GM18867 (cell line): ENCODE measurements around the gene MARCHF2.
"Not testable (repeated sequence)": the region's sequence is repeated elsewhere in the genome, so short reads cannot be mapped to it uniquely, and the experiment has no call there.

Source experiments
- ATAC-seq: cut with Tn5 transposase; IDR thresholded peaks from one replicate; pipeline ENCODE4 v1.9.1; 2021; ENCODE audit warnings: mild to moderate bottlenecking, moderate library complexity; ENCODE audit not compliant: unreplicated experiment

MARCHF2 gene

DNA sequence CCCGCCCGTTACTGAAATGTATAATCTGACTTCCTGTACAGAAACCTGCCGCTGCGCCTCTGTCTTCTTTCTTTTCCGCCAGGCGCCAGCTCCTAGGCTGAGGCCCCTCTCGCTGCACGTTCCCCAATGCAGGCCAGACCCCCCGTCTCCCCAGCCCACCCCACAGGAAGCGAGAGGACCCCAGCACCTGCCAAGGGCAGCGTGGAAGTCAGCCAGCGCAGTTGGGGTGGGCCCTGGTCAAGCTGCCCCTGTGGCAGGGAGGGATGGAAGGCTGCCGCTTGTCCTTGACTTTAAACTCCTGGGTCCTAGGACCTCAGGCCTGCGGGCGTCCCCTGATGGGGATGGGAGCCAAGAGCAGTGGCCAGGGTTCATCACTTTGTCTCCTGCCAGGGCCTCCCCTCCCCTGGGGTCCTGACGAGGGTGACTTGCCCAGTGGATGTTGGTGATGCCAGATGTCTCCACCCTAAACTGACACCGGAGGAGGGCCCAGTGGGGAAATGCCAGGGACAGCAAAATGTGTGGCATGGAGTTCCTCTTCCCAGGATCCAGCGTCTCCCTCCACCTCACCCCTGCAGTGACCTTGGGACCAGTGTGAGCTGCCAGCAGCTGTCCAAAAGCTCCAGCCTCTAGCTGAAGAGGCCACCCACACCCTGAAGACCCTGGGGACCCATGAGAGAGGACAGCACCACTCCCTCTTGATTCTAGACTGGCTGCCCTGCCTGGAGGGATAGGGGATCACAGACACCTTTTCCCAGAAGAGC, 8.5 kb upstream of the MARCHF2 start:
- no peak for ATAC-seq

DNA sequence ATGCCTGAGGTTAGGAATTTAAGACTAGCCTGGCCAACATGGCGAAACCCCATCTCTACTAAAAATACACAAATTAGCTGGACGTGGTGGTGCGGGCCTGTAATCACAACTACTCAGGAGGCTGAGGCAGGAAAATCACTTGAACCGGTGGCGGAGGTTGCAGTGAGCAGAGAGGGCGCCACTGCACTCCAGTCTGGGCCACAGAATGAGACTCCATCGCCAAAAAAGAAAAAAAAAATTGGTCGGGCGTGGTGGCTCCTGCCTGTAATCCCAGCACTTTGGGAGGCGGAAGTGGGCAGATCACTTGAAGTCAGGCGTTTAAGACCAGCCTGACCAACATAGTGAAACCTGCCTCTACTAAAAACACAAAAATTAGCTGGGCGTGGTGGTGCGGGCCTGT, 2.4 kb upstream of the MARCHF2 start:
- not testable (repeated sequence) for ATAC-seq

DNA sequence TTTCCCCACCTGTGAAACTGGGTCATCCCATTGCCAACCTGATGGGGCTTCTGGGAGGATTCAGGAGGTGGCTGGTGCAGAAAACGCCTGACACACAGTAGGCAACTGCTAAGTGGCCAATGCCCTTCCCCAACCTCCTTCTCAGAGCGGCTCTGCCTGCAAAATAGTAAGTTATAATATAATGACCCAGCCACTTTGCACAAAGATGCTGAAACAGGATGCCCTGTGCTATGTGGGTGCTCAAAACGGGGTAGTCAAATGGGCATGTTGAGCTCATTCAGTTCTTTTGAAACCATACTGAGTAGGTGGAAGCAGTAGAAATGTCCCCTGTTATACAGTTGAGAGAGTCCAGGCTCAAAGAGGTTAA, 507 bp downstream of the MARCHF2 start:
- ATAC-seq: no peak

DNA sequence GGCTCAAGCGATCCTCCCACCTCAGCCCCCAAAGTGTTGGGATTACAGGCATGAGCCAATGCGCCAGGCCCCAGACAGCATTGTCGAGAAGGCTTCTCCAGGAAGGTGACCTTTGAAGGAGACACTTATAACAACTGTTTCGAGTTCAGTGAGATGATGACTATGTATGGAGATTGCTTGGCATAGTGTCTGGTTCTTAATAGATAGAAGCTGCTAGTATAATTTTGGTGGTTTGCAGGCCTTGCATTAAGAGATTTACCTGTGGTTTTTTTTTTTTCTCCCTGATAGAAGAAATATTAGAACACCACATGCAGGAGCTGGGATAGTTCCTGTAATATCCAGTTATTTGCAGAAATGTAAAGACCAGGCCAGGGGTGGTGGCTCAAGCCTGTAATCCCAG, 3.7 kb downstream of the MARCHF2 start:
- no peak for ATAC-seq

DNA sequence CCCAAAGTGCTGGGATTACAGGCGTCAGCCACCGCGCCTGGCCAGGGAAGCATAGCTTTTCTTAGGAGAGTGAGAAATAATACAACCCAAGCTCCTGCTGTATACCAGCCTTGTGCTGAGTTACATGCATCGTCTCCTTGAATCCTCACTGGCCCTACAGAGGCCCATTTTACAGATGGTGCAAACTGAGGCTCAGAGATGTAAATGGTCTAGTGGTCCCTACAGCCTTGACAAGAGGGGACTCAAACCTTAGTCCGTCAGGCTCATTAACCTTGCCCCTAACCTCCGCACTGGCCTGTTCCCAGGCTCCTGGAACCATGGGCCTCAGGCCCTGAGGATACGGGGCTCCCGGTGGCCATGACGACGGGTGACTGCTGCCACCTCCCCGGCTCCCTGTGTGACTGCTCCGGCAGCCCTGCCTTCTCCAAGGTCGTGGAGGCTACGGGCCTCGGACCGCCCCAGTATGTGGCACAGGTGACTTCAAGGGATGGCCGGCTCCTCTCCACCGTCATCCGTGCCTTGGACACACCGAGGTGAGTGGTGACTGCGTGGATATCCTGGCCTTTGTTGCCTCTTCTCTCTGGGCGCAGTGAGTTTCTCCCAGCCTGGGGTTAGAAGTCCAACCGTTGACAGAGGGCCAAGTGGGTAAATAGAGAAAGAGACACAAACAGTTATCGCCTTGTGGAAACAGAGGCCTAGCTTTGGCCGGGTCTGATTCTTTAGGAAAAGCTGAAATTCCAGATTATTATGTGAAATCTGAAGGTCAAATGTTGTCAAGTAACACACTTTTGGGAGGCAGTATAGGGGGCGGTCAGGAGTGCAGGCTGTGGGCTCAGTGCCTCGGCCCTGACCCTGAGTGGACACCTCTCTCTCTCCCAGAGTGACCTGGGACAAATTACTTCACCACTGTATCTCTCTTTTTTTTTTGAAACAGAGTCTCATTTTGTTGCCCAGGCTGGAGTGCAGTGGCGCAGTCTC, 8.7 kb downstream of the MARCHF2 start:
- no peak for ATAC-seq

DNA sequence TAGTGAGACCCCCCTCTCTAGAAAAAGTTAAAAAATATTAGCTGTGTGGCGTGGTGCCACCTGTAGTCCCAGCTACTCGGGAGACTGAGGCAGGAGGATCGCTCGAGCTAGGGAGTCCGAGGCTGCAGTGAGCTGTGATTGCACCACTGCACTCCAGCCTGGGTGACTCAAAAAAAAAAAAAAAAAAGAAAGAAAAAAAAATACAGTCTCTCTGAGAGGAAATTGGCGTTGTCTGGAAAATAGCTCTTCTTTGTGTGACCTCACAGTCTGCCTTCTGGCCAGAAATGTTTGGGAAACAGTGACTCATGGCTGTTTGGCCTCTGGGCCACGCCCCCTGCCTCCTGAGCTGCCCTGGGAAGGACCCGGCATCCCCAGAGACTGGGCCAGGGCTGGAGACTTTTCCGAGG, 10.7 kb downstream of the MARCHF2 start:
- ATAC-seq: no peak

DNA sequence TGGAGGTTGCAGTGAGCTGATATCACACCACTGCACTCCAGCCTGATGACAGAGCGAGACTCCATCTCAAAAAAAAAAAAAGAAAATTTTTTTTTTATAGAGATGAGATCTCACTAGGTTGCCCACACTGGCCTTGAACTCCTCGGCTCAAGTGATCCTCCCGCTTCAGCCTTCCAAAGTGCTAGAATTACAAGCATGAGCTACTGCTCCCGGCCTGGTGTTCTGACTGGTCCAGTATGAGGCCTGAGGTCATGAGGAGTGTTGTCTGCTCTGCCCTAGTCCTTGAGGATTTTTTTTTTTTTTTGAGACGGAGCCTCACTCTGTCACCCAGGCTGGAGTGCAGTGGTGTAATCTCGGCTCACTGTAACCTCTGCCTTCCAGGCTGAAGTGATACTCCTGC, 12.2 kb downstream of the MARCHF2 start:
- ATAC-seq: not testable (repeated sequence)

DNA sequence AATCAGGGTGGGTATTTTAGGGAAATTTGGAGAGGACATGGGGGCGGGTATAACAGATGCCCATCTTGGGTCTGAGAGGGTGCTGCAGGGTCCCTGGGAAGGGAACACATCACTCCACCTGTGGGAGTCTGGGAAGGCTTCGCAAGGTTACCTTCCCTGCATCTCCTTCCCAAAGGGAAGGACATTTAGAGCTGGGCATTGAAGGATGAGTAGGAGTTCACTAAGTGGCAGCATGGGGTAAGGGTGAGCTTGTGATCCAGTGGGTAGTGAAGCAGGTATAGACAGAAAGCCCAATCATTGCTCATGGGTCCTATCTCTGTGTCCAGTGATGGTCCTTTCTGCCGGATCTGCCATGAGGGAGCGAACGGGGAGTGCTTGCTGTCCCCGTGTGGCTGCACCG, 13.2 kb downstream of the MARCHF2 start:
- ATAC-seq: no peak

DNA sequence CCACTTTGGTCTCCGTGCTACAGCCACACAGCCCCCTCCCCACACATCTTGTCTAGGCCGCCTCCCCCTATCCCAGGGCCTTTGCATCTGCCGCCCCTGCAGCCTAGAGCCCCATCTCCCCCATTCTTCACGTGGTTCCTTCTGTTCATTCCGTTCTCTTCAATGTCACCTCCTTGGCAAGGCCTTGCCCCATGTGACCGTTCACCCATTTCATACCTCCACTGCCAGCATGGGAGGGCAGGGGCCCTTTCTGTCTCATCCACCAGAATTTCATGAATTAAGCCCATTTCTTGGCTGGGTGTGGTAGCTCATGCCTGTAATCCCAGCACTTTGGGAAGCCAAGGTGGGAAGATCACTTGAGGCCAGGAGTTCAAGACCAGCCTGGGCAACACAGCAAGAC, 15.9 kb downstream of the MARCHF2 start:
- no peak for ATAC-seq

DNA sequence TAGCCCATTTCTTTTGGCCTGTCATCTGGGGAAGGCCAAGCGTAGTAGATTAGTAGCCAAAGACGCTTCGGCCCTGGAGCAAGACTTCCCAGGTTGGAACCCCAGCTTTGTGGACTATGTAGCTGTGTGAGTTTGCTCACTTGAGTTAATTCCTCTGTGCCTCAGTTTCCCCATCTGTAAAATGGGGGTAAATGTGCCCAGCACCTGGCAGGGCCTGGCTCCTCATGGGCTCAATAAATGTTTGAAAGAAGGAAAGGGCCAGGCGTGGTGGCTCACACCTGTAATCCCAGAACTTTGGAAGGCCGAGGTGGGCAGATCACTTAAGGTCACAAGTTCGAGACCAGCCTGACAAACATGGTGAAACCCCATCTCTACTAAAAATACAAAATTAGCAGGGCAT, 16.7 kb downstream of the MARCHF2 start:
- no peak for ATAC-seq

DNA sequence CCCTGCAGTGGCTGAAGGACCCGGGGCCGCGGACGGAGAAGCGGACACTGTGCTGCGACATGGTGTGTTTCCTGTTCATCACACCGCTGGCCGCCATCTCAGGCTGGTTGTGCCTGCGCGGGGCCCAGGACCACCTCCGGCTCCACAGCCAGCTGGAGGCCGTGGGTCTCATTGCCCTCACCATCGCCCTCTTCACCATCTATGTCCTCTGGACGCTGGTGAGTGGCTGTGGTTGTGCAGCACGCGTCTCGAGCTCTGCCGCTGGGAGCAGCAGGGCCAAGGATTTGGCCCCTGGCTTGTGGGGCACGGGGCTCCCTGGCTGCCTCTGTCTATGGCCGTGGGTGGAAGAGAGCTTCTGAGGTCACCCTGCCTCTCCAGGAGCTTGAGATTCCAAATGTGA, 17.5 kb downstream of the MARCHF2 start:
- no peak for ATAC-seq

DNA sequence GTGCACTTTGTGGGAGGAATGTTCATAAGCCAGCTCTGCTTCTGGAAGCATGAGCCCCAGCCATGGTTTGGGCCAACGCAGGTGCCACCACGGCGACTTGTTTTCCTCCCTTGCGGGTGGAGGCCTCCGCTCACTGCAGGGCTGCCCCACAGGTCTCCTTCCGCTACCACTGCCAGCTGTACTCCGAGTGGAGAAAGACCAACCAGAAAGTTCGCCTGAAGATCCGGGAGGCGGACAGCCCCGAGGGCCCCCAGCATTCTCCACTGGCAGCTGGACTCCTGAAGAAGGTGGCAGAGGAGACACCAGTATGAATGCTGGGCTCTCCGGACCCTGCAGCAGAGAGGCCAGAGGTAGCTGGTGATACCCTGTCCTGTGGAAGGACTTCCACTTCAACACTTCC, 25.1 kb downstream of the MARCHF2 start:
- no peak for ATAC-seq

DNA sequence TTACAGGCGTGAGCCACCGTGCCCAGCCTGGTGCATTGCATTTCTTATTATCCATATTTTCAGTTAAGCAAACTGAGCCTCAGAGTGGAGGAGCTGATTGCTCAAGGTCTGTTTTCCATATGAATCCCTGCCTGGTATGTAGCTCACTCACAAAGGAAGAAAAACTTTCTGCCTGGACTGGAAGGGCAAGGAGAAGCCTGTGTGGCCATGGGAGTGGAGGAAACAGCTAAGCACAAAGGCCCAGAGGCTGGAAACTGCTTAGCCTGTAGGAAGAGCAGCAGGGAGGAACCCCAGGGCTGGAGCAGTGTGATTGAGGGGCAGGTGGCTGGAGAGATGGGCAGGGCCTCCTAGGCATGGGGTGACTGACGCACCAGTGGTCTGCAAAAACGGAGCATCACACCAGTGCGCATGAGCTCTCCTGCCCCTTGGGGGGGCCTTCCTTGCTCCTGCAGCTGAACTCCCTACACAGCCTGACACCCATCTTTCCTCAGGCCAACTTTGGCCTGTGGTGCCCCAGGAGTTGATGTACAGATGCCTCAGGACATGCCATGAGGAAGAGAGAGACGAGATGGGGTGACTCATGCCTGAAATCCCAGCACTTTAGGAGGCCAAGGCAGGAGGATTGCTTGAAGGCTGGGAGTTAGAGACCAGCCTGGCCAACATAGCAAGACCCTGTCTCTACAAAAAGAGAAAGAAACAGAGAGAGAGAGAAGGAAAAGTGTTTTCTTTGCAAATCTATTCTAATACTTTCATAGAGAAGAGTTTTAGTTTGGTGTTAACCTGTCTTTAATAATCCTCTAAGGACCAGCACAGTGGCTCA, 28.8 kb downstream of the MARCHF2 start:
- no peak for ATAC-seq

DNA sequence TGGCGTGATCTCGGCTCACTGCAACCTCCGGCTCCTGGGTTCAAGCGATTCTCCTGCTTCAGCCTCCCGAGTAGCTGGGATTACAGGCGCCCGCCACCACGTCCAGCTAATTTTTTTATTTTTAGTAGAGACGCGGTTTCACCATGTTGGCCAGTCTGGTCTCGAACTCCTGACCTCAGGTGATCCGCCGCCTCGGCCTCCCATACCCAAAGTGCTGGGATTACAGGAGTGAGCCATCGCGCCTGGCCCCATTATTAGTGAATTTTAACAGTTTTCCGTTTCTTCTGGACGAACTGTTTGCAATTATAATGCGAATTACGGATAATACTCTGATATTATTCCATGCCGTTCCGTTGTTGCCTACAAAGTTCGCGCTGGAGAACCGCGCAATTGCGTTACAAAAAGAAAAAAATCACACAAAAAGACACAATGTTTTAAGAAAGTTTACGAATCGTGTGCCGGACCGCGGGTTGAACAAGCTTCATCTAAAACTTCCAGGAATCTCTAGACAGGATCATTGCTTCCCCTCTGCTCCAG, 31.1 kb downstream of the MARCHF2 start:
- not testable (repeated sequence) for ATAC-seq

DNA sequence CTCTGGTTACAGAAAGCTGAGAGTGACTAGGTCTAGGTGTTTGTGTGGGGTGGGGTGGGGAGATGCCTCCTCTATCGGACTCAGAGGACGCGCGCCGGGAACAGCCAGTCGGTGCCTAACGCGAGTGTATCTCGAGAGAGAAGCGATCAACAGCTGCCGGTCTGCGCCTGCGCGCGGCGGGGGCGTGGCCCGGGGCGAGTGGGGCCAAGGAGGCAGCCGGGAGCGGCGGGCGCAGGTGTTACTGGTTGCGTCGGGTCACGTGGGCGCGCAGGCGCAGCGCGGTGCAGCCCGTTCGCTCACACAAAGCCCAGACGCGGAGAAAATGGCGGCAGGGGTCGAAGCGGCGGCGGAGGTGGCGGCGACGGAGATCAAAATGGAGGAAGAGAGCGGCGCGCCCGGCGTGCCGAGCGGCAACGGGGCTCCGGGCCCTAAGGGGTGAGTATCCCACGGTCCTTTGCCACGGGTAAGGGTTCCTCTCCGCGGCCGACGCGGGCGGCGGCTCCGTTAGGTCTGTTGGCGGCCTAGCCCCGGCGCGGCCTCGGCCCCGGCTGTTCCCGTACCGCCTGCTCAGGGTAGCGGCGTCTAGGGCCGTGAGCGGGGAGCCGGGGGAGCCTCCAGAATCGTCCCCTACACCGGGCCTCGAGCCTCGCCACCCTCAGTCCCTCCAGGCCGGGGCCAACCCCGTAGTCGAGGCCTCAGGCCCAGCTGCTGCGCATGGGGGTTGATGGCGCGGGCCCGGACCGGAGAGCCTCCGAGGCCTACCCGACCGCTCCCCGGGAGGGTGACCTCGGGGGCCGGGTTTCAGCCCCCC, 31.8 kb downstream of the MARCHF2 start, which contains the start of gene HNRNPM:
Gene HNRNPM (plus strand): TSS at position 299 of the 811 bp plus-strand sequence. CDS start 24 bp downstream, at position 323.
- peak; percentile 90 for ATAC-seq

DNA sequence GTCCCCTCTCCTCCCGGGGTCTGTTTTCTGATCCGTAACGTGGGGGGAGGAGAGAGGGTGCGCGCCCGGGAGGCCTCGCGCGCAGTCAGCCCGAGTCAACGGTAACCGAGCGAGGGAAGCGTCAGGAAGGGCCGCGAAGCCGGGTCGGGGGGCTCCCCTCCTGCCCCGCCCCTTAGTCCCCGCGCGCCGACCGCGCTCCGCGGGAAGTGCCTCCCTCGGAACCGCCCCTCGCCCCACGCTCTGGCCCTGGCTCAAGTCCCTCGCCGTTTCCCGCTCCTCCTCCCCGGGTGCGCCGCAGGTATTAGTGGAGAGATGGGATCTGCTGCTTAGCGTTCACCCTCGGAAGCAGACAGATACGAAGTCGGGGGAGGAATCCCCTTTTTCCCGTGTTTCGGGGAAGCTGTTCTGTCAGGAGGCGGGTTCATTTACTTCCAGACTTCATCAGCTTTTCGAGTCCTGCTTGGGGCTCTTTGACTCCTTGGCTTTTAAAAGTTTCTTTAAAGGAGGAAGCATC, 32.4 kb downstream of the MARCHF2 start:
- ATAC-seq: peak; percentile 24

DNA sequence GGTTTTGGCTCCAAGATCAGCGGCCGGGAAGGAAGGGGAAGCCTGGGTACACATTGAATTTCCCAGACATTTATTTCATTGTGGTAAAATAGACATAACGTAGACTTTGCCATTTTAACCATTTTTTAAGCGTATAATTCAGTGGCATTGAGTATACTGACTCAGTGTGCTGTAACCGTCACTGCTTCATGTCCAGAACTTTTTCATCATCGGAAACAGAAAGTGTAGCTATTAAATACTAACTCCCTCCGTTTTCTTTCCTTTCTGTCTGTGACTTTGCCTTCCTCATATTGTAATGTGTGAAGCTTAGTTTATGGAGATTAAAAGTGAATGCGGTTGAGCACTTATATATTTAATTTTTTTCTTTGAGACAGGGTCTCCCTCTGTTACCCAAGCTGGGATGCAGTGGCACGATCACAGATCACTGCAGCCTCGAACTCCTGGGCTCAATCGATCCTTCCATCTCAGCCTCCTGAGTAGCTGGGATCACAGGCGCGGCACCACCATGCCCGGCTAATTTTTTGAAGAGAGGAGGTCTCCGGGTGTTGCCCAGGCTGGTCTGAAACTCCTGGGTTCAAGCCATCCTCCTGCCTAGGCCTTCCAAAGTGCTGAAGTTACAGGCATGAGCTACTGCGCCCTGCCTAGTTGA, 33.1 kb downstream of the MARCHF2 start:
- no peak for ATAC-seq

DNA sequence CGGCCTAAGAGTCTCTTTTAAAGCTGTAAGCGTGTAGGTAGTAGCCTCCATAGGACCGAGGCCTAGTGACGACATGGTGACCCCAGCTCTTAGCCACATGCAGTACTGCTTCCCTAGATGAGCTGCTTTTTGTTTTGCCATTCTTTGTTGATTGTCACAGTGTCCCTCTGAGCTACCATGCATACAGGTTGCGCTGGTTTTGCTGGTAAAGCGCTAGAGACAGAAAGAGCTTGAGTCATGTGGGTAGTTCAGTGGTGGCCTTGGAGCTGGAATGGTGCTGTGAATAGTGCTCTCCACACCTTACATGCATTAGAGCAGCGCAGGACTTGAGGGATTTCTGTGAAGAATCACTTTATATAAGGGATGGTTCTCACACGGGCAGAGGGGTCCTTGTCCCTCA, 36.7 kb downstream of the MARCHF2 start:
- ATAC-seq: no peak

DNA sequence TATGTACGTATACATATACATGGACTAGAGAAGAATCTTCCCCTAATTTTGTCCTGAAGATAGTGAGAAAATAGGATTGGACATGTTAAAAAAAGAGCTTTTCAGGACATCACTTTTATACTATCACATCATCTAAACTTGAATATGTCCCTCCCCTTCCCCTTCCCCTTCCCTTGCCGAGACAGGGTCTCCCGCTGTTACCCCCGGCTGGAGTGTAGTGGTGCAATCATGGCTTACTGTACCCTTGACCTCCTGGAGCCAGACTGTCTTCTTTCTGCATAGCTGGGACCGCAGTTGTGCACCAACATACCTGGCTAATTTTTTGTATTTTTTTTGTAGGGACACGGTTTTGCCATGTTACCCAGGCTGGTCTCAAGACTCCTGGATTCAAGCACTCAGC, 38.3 kb downstream of the MARCHF2 start:
- ATAC-seq: no peak
